ENCODE measurements around the gene MYOZ3.

MYOZ3 gene

DNA sequence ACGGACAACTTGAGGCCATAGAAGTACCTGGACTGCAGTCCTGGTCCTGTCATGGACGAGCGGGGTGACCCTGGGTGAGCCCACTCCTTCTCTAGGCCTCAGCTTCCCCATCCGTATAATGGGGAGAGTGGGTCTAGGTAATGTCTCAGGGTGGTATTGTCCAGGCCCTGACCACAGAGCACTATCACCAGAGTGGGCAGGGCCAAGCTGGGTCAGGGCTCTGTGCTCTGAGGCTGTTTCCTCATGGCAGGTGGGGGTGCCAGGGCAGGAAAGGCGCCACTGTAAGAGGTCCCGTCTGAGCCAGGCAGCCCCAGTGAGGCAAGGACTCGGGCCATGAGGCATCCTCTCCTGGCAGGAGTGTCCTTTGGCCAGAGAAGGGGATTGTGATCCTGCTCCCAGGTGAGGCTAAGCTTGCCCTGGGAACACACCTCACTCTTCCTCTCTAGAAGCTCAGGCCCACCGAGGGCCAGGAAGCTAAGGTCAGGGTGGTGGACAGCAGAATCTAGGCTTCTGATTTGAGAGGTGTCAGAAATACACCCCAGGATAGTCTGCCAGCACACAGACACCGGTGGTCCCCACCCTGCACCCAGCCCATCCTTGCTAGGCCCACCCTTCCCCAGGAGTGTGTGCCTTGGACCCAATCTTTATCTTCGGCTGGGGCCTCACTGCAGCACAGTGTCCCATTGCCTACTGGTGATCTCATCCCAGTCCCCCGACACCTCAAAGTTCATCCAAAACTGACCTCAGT lies 1.5 kb upstream of the MYOZ3 start:
- peak; percentile 37 for DNase-seq (ENCODE audit: low spot score)

GRCh38 chr5:150660108-150660831 lies 781 bp upstream of the MYOZ3 start:
- DNase-seq (ENCODE audit: low spot score): peak; percentile 49

DNA sequence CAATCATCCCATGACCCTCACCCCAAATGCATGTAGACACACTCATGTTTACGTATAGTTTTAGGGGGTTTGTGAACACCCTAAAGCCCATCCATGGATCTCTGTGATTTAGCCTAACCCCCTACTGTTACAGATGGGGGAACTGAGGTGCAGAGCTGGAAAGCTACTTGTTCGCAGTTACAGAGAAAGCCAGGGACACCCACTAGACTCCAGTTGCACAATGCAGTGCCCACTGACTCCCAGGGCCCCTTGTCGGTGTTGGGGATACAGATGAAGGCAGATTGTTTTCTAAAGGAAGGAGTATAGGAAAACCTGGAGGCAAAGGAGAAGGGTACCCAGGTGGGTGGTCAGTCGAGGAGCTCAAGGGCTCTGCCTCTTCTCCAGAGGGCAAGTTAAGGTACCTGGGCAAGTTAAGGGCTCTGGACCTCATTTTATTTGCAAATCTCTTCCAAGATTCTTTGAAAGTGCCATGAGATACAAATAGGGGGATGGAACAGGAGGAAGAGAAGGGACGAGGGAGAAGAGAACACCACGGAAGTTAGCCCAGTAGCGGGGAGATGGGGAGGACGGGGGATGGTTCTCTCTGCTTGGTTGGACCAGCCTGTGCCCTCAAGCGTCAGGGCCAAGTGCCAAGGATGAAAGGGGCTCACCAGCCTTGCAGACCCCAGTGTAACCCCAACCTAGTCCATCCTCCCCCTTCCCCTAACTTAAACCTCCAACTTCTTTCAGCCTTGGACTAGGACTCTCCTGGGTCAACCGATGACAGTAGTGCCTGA lies 958 bp downstream of the MYOZ3 start:
- DNase-seq (ENCODE audit: low spot score): no peak

- no peak for DNase-seq (ENCODE audit: low spot score)
Observed at GRCh38 chr5:150662731-150663516, 1.9 kb downstream of the MYOZ3 start.

DNA sequence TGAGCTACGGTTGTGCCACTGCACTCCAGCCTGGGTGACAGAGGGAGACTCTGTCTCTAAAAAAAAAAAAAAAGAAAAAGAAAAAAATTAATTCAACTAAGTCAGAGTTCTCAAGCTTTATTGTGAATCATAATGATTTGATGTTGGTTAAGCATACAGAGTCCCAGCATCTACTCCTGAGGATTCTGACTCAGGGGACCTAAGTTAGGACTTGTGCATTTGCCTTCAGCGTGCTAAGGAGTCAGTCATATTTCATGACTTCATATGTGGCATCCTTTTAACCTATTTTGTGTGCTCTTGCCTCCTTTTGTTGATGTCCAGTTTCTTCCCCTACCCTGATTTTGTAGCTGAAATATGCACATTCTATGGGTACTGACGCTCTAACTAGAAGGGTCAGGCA lies 2.9 kb downstream of the MYOZ3 start:
- no peak for DNase-seq (ENCODE audit: low spot score)

DNA sequence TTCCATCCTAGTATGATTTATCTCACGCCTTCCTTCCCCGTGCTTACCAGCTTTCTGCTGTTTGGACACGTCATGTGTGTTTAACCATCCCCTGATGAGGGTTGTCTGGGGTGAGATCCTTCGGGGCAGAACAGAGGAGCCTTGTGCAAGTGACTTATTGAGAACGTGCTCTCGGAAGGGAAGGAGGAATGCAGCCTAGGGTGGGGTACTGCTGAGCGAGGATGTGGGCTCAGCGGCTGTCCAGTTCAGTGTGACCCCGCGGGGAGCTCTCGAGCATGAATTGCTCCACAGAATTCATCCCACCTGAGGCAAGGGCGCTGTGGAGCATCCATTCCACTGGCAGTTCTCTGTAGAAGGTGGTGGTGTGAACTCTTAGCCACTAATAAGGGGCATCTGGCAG lies 4.0 kb downstream of the MYOZ3 start:
- DNase-seq (ENCODE audit: low spot score): no peak

- no peak for DNase-seq (ENCODE audit: low spot score)
Observed at GRCh38 chr5:150670275-150670947, 9.4 kb downstream of the MYOZ3 start.

GRCh38 chr5:150670948-150671310 lies 9.9 kb downstream of the MYOZ3 start:
- no peak for DNase-seq (ENCODE audit: low spot score)

DNA sequence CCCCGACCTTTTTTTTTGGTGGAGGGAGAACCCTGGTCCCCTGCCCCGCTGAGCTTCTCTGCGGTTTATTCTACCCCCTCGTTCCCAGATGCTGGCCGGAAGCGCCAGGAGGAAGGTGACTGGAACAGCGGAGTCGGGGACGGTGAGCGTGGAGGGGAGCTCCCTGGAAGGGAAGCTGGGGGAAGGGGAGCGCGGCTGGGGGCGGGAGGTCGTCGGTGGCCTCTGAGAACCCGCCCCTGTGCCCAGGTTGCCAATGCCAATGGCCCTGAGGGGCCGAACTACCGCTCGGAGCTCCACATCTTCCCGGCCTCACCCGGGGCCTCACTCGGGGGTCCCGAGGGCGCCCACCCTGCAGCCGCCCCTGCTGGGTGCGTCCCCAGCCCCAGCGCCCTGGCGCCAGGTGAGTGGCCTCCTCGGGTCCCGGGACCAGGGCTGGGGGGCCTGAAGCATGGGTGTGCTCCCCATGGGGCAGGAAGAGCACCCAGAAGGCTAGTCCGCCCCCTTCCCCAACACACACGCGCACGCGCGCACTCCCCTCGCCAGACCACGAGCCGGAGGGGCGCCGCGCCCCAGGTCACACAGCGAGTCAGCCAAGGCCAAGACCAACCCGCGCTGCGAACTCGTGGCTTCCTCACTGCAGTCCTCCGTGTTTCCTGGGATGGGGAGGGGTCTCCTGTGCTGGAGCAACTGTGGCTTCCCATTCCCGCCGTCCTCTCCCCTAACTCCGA lies 10.6 kb downstream of the MYOZ3 start:
- DNase-seq (ENCODE audit: low spot score): peak; percentile 61

GRCh38 chr5:150672237-150672883 lies 11.3 kb downstream of the MYOZ3 start:
- peak; percentile 60 for DNase-seq (ENCODE audit: low spot score)

DNA sequence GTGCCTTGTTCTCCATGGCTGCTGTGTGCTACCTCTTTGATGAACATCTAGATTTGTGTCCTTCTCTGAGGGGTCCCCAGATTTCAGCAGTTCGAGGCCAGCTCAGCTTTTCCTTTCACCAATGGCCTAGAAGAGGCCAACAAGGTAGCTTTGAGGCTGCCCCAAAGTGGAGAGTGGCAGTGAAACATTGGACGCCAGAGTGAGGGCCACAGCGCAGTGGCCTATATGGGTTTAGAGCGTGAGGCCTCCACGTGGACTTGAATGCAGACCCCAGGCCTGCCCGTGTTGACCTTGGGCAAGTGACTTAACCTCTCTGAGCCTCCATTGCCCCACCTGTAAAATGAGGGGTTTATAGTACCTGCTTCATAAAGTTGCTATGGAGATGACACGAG lies 11.8 kb downstream of the MYOZ3 start:
- no peak for DNase-seq (ENCODE audit: low spot score)

- DNase-seq (ENCODE audit: low spot score): no peak
Observed at GRCh38 chr5:150674341-150674821, 13.3 kb downstream of the MYOZ3 start.

GRCh38 chr5:150675069-150675468 lies 14.0 kb downstream of the MYOZ3 start:
- no peak for DNase-seq (ENCODE audit: low spot score)

GRCh38 chr5:150676578-150676977 lies 15.5 kb downstream of the MYOZ3 start:
- DNase-seq (ENCODE audit: low spot score): no peak

GRCh38 chr5:150689120-150689519 lies 28.1 kb downstream of the MYOZ3 start:
- DNase-seq (ENCODE audit: low spot score): no peak

DNA sequence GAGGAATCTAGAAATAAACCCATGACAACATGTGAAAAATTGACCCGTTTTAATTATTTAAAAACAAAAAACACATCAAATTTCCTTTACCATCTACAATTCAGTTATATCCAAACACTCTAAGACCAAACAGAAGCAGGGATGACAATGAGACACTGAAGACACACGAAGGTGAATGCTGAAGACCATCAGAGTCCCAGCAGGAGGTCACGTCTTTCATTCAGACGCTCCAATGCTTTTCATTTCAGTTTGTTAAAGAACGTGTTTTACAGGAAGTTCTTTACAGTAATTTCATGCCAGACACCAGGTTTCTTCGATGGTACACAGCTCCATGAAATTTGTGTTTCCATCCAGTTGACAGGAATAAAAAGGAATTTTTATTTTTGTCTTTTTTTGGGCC lies 29.7 kb downstream of the MYOZ3 start:
- DNase-seq (ENCODE audit: low spot score): no peak

GRCh38 chr5:150692276-150692675 lies 31.2 kb downstream of the MYOZ3 start:
- DNase-seq (ENCODE audit: low spot score): no peak

DNA sequence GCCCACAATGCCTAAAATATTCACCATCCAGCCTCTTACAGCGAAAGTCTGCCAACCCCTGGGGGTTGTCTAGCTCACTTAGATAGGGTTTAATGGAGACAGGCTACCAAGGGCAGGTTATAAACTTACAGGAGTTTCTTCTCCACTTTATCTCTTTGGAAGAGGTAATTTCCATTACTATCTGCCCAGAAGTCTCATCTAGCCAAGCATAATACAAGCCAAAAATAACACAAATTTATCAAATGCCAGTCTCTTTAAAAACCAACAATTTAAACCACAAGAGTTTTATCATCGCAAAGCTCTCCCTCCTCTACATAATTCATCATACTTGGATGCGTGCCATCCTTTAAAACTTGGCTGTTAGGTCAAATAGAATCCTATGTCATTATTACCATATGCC lies 33.6 kb downstream of the MYOZ3 start:
- no peak for DNase-seq (ENCODE audit: low spot score)

GRCh38 chr5:150700246-150700593 lies 39.2 kb downstream of the MYOZ3 start:
- DNase-seq (ENCODE audit: low spot score): no peak
